ENCODE results near the gene FOXP2. TPM values are rescaled to one million over a fixed set of nuclear protein-coding genes. Genes with fewer than 3 reads are reported as not detected.

Gene FOXP2
- total RNA-seq, 1 donor, result not detected

- Histone ChIP-seq H3K4me1 (ENCODE audit: insufficient read depth, low read length) (no peaks in the 10 kb centered on the region), H3K9me3 (ENCODE audit: low read depth, low read length) (no peaks in the 10 kb centered on the region), H3K27me3 (ENCODE audit: insufficient read depth, low read length) (no peaks in the 10 kb centered on the region), H3K4me3 (ENCODE audit: low read length) (no peak overlapping the region)
These were observed 294.0 kb downstream of the FOXP2 start for GRCh38 chr7:114708646-114709045.

GRCh38 chr7:114710499-114710898 is 295.9 kb downstream of the FOXP2 start:
- no peak overlapping the region for H3K4me3 ChIP-seq (ENCODE audit: low read length)
- H3K27me3 ChIP-seq (ENCODE audit: insufficient read depth, low read length), result no peaks in the 10 kb centered on the region
- no peaks in the 10 kb centered on the region for H3K9me3 ChIP-seq (ENCODE audit: low read depth, low read length)
- H3K4me1 ChIP-seq (ENCODE audit: insufficient read depth, low read length), result no peaks in the 10 kb centered on the region

GRCh38 chr7:114711241-114711640 is 296.6 kb downstream of the FOXP2 start:
- Histone ChIP-seq H3K27me3 (ENCODE audit: insufficient read depth, low read length) (no peaks in the 10 kb centered on the region), H3K4me1 (ENCODE audit: insufficient read depth, low read length) (no peaks in the 10 kb centered on the region), H3K4me3 (ENCODE audit: low read length) (no peak overlapping the region), H3K9me3 (ENCODE audit: low read depth, low read length) (no peaks in the 10 kb centered on the region)

- Histone ChIP-seq H3K9me3 (ENCODE audit: low read depth, low read length) (no peaks in the 10 kb centered on the region), H3K4me3 (ENCODE audit: low read length) (no peak overlapping the region), H3K27me3 (ENCODE audit: insufficient read depth, low read length) (no peaks in the 10 kb centered on the region), H3K4me1 (ENCODE audit: insufficient read depth, low read length) (no peaks in the 10 kb centered on the region)
These were observed 301.3 kb downstream of the FOXP2 start for GRCh38 chr7:114715907-114716306.

GRCh38 chr7:114718861-114719260 is 304.2 kb downstream of the FOXP2 start:
- no peak overlapping the region for H3K4me3 ChIP-seq (ENCODE audit: low read length)
- H3K4me1 ChIP-seq (ENCODE audit: insufficient read depth, low read length), result no peaks in the 10 kb centered on the region
- no peaks in the 10 kb centered on the region for H3K27me3 ChIP-seq (ENCODE audit: insufficient read depth, low read length)
- no peaks in the 10 kb centered on the region for H3K9me3 ChIP-seq (ENCODE audit: low read depth, low read length)

GRCh38 chr7:114720725-114721124 is 306.1 kb downstream of the FOXP2 start:
- H3K4me3 ChIP-seq (ENCODE audit: low read length), result no peak overlapping the region
- no peaks in the 10 kb centered on the region for H3K4me1 ChIP-seq (ENCODE audit: insufficient read depth, low read length)
- no peaks in the 10 kb centered on the region for H3K27me3 ChIP-seq (ENCODE audit: insufficient read depth, low read length)
- H3K9me3 ChIP-seq (ENCODE audit: low read depth, low read length), result no peaks in the 10 kb centered on the region

- H3K27me3 ChIP-seq (ENCODE audit: insufficient read depth, low read length), result no peaks in the 10 kb centered on the region
- H3K4me1 ChIP-seq (ENCODE audit: insufficient read depth, low read length), result no peaks in the 10 kb centered on the region
- no peak overlapping the region for H3K4me3 ChIP-seq (ENCODE audit: low read length)
- H3K9me3 ChIP-seq (ENCODE audit: low read depth, low read length), result no peaks in the 10 kb centered on the region
These were observed 307.9 kb downstream of the FOXP2 start for GRCh38 chr7:114722562-114722961.

GRCh38 chr7:114723308-114723707 is 308.7 kb downstream of the FOXP2 start:
- Histone ChIP-seq H3K9me3 (ENCODE audit: low read depth, low read length) (no peaks in the 10 kb centered on the region), H3K4me1 (ENCODE audit: insufficient read depth, low read length) (no peaks in the 10 kb centered on the region), H3K27me3 (ENCODE audit: insufficient read depth, low read length) (no peaks in the 10 kb centered on the region), H3K4me3 (ENCODE audit: low read length) (no peak overlapping the region)

GRCh38 chr7:114740095-114740494 is 325.5 kb downstream of the FOXP2 start:
- Histone ChIP-seq H3K27me3 (ENCODE audit: insufficient read depth, low read length) (no peaks in the 10 kb centered on the region), H3K4me1 (ENCODE audit: insufficient read depth, low read length) (no peaks in the 10 kb centered on the region), H3K4me3 (ENCODE audit: low read length) (no peak overlapping the region), H3K9me3 (ENCODE audit: low read depth, low read length) (no peaks in the 10 kb centered on the region)

- H3K27me3 ChIP-seq (ENCODE audit: insufficient read depth, low read length), result no peaks in the 10 kb centered on the region
- H3K4me3 ChIP-seq (ENCODE audit: low read length), result no peak overlapping the region
- no peaks in the 10 kb centered on the region for H3K9me3 ChIP-seq (ENCODE audit: low read depth, low read length)
- H3K4me1 ChIP-seq (ENCODE audit: insufficient read depth, low read length), result no peaks in the 10 kb centered on the region
These were observed 326.3 kb downstream of the FOXP2 start for GRCh38 chr7:114740941-114741340.

GRCh38 chr7:114741911-114742310 is 327.3 kb downstream of the FOXP2 start:
- Histone ChIP-seq H3K4me3 (ENCODE audit: low read length) (no peak overlapping the region), H3K9me3 (ENCODE audit: low read depth, low read length) (no peaks in the 10 kb centered on the region), H3K27me3 (ENCODE audit: insufficient read depth, low read length) (no peaks in the 10 kb centered on the region), H3K4me1 (ENCODE audit: insufficient read depth, low read length) (no peaks in the 10 kb centered on the region)
